AG10803 (cell line): ENCODE results near the gene ICOS.
"Not testable (repeated sequence)": the region's sequence is repeated elsewhere in the genome, so short reads cannot be mapped to it uniquely, and the experiment has no call there.

Experiments
- DNase-seq: peaks from one replicate; pipeline ENCODE4 v3.0.0; 2010; ENCODE audit warnings: low read depth
- H3K4me3 ChIP-seq: 2 replicates; pipeline ENCODE4 v1.5.1; 2011; ENCODE audit warnings: mild to moderate bottlenecking, low read length, control low read depth
- TF ChIP-seq, protein P1 (sequence below): conservative IDR thresholded peaks from 2 replicates; pipeline ENCODE4 v1.5.1; 2011; ENCODE audit warnings: mild to moderate bottlenecking, low read length, control low read depth, inconsistent platforms

Gene ICOS

GRCh38 chr2:203949228-203949627 lies 12.7 kb downstream of the ICOS start:
- H3K4me3 ChIP-seq, result no peak overlapping the region
- no peak for DNase-seq
- TF ChIP-seq, protein P1, sequence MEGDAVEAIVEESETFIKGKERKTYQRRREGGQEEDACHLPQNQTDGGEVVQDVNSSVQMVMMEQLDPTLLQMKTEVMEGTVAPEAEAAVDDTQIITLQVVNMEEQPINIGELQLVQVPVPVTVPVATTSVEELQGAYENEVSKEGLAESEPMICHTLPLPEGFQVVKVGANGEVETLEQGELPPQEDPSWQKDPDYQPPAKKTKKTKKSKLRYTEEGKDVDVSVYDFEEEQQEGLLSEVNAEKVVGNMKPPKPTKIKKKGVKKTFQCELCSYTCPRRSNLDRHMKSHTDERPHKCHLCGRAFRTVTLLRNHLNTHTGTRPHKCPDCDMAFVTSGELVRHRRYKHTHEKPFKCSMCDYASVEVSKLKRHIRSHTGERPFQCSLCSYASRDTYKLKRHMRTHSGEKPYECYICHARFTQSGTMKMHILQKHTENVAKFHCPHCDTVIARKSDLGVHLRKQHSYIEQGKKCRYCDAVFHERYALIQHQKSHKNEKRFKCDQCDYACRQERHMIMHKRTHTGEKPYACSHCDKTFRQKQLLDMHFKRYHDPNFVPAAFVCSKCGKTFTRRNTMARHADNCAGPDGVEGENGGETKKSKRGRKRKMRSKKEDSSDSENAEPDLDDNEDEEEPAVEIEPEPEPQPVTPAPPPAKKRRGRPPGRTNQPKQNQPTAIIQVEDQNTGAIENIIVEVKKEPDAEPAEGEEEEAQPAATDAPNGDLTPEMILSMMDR, result no peak

GRCh38 chr2:203951366-203951902 lies 14.9 kb downstream of the ICOS start:
- TF ChIP-seq, protein P1, result no peak
- DNase-seq, result no peak
- H3K4me3 ChIP-seq, result no peak overlapping the region

DNA sequence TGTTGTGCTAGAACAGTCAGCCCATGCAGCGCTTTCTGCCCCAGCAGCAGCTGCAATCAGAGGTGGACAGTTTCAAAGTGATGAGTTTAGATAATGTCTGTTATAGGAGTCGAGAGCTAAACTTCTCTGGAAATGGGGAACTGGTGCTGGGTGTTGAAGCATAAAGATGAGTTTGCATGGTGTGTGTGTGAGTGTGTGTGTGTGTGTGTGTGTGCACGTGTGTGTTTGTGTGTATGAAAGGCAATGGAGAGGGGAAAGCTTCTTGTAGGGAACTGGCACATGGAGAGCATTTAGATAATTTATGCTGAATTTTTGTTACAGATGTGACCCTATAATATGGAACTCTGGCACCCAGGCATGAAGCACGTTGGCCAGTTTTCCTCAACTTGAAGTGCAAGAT lies 22.7 kb downstream of the ICOS start:
- DNase-seq, result no peak
- TF ChIP-seq, protein P1, result no peak
- H3K4me3 ChIP-seq, result no peak overlapping the region

GRCh38 chr2:203959672-203960071 lies 23.1 kb downstream of the ICOS start:
- DNase-seq, result peak; percentile 16
- TF ChIP-seq, protein P1, result no peak
- no peak overlapping the region for H3K4me3 ChIP-seq

DNA sequence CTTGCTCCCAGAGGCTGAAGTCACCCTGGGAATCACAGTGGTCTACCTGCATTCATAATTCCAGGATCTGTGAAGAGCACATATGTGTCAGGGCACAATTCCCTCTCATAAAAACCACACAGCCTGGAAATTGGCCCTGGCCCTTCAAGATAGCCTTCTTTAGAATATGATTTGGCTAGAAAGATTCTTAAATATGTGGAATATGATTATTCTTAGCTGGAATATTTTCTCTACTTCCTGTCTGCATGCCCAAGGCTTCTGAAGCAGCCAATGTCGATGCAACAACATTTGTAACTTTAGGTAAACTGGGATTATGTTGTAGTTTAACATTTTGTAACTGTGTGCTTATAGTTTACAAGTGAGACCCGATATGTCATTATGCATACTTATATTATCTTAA lies 24.2 kb downstream of the ICOS start:
- TF ChIP-seq, protein P1, result no peak
- peak; percentile 2 for DNase-seq
- H3K4me3 ChIP-seq, result no peak overlapping the region

DNA sequence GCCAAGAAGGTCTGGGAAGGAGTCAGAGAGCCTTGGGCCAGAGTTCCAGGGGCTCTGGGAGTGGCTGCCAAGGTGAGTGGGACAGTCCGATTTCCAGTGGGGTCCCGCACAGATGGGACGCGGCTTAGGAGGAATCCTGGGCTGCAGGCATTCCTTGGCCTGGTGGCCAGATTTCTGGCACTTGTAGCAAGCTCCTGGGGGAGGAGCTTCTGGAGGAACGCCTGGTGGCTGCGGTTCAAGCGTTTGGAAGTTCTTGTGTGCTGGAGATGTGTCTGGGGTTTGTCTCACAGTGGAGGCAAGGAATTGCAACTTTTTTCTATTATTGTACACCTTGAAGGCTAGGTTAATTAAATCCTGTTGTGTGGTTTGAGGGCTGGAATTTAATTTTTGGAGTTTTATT lies 28.6 kb downstream of the ICOS start:
- DNase-seq, result peak; percentile 20

DNA sequence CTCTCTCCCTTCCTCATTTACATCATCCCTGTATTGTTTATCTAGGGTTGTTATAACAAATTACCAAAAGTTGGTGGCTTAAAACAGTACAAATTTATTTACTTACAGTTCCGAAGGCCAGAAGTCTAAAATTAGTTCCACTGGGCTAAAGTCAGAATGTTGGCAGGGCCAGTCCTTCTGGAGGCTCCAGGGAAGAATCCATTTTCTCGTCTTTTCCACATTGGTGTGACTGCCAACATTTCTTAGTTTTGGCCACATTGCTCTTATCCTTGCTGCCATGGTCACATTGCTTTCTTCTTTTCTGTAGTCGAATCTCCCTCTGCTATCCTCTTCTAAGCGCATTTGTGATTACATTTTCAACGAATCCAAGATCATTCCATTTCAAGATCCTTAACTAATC lies 34.7 kb downstream of the ICOS start:
- TF ChIP-seq, protein P1, result no peak
- no peak for DNase-seq
- no peak overlapping the region for H3K4me3 ChIP-seq

More for the DNA sequence above, 28.6 kb downstream of the ICOS start:
- not testable (repeated sequence) for H3K4me3 ChIP-seq

- TF ChIP-seq, protein P1, result no peak
- DNase-seq, result no peak
- no peak overlapping the region for H3K4me3 ChIP-seq
These were observed 35.5 kb downstream of the ICOS start for GRCh38 chr2:203972066-203972465.
